ENCODE measurements around the gene STK32B.

The STK32B gene

DNA sequence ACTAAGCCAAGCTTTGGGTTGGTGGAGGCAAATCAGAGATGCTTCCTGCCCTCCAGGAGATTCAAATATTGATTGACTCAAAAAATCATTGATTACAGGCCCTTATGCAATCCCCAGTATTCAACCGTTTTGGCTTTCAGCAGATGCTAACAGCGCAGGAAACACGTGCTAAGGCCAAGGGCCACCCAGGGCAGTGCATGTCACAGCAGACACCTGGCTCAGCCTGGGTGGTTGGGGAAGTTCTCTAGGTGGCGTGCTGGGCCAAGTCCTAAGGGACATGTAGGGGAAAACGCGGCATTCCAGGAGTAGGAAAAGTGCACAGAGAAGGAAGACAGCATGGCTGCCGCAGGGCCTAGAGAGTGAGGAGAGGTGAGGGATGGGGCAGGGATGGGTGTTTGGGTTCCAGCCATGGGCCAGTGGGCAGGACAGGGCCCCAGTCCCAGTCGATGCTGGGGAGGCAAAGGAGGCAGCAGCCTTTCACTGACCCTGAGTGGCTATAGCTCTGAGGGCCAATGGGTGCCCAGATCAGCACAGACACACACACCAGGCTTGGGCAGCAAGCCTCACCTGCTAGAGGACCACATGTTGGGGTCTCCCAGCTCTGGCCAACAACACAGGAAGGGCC lies 418.0 kb downstream of the STK32B start:
- DNase-seq (ENCODE audit: low read depth in 2 of 2) = no peak

DNA sequence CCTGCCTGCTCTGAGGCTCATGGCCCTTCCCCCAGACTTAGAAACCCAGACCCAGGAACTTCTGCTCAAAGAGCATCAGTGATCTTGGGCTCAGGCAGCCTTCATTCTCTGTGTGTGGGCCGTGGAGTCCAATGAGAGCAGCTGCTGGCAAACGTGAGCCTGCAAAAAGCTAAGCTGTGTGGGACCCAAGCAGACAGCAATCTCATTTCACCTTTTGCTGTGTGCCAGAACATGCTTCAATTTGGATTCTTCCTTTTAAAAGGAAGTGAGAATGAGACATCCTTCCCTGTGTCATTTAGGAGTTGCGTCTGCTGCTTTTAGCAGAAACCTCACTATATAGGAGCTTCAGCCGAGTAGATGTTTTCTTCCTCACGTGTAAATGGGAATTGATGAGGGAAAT lies 418.6 kb downstream of the STK32B start:
- no peak for DNase-seq (ENCODE audit: low read depth in 2 of 2)

DNA sequence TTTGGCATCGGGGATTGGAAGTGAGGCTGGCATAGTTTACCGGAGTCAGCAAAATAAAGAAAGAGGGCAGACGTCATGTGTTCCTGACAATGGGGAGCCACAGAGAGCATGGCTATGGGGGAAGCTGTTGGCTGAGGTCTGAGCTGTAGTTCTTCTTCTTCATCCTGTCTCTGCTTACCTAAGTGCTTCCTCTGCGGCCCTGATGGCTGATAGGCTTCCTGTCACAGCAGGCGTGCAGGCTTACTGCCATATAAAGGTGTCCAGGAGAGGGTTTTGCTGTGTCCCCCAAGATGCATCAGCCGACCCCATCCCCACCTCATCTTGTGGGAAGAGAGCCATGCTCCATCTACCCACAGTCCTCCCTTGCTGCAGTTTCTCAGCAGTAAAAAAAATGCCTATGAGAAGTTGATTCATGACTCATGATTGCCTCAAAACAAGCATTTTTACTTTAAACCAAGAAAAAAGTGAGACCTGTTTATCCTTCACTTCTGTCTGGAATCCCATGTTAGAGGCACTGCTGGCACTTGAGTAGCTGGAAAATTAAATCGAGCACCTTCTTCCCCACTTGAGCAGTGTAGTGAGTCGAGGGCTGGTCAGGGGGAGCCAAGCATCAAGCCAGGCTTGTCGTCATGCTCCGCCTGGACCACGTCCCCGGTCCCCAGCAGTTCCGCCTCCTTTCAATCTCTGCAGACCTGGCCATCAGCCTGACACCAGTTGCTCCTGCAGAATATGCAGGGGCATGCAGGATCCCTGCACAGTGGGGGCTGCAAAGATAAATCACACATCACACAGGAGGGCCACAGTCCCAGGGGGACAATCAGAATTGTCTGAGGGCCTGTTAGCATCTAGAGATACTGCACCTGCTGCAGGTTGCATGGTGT lies 419.3 kb downstream of the STK32B start:
- no peak for DNase-seq (ENCODE audit: low read depth in 2 of 2)

DNA sequence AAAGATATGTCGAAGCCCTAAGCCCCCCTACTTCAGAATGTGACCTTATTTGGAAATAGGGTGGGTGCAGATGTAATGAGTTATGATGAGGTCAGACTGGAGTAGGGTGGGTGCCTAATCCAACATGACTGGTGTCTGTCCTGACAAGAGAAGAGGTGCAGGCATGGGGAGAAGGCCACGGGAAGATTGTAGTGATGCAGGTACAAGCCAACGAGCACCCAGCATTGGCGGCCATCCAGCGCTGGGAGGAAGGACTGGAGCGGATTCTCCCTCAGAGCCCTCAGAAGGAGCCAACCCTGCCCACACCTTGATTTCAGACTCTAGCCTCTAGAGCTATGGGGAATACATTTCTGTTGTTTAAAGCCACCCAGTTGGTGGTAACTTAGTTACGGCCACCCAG lies 419.9 kb downstream of the STK32B start:
- DNase-seq (ENCODE audit: low read depth in 2 of 2) = no peak

DNA sequence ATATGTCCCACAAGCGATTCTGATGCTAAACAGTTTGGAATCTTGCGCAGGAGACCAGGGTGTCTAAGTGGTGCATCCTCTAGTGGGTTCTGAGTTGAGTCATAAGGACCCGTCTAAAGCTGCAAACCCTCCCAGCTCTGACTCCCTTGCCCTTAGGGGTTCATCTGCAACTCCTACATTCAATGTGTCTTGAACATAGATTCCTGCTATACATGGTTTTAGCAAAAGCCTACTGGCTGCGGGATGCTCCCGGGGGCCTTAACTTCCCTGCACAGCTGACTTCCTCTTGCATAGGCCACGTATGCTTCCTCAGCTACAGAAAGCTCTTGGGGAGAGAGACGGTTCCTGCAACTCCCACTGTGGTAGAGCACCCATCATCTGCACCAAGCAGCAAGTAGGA lies 420.4 kb downstream of the STK32B start:
- no peak for DNase-seq (ENCODE audit: low read depth in 2 of 2)

DNA sequence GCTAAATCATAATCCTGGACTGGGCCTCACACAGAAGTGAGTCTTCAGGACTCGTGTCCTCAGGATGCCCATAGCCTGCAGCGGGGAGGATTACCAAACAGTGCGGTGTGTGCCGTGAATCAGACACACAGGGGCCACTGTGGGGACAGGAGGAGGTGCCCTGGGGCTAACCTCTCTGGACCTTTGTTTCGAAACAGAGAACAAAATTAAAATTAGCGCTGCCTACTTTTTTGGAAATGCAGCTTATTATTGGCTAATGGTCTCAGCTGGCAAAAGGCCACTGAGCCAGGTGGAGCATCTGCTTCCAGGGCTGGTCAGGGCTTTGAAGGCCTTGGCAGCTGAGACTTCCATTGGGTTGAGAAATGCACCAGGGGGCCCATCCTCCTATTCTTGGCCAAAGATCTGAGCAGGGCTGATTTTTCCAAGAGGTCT lies 420.9 kb downstream of the STK32B start:
- no peak for DNase-seq (ENCODE audit: low read depth in 2 of 2)

DNA sequence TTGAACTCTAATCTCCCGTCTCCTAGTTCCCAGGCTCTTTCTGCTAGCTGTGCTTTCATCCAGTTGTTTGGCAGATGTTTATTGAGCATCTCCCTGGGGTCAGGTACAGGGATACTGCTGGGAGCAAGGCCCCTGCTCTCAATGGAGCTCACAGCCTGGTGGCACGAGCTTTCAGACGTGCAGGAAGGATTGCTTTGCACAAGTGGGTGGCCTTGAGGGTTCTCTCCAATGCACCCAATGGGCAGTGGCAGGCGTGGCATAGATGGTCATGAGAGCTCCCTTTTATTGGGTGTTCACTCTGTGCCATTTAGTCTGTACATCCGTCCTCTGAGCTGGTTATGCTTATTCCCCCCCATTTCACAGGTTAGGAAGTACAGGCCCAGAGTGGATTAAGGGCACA lies 421.8 kb downstream of the STK32B start:
- no peak for DNase-seq (ENCODE audit: low read depth in 2 of 2)

DNA sequence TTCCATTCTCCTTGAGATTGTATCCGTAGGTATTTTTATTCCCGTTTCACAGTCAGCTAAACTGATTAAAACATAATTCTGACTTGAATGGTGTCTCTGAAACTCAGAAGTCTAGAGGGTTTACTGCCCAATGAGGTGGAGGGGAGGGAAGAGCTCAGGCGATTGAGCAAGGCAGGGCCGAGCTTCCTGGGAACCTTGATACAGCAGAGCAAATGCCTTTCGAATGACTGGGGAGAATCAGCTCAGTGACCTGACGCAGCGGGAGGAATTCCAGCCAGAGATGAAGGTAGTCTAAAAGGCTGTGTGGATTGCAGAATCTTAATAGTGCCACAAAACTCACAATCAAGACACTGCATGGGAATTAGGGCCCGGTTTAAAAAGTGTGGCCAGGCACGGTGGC lies 423.5 kb downstream of the STK32B start:
- DNase-seq (ENCODE audit: low read depth in 2 of 2) = no peak

DNA sequence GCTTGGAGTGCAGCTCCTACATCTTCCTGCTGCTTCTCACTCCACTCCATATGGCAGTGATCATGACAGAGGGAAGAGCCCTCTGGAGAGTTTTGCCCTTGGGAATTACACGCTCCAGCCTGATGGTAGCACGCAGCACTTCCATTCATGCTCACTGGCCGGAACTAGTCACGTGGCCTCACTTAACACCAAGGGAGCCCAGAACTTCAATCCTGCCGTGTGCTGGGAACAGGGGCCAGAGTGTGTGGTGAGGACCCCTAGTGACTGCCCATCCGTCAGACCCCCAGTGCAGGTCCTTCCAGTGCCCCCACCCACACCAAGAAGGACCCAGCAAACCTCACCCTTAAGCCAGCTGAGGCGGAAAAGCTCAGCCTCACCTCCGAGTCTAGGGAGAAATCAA lies 426.3 kb downstream of the STK32B start:
- no peak for DNase-seq (ENCODE audit: low read depth in 2 of 2)

DNA sequence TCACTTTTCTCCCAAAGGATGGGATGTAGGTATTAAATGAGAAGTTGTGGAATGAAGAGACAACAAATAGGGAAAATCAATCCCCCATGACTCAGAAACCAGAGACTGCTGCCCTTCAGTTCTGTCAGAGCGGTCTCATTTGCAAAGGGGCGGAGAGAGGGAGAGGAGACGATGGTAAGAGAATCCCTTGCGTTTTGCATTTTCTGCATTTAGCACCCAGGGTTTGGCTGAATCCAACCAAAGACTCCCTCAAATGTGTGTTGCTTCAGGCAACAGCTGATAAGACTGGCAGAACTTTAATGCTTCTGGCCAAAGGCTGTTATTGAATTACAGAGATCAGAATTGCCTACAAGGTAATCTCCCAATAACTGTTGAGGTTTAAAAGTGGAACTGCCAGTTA lies 426.9 kb downstream of the STK32B start:
- DNase-seq (ENCODE audit: low read depth in 2 of 2) = no peak

DNA sequence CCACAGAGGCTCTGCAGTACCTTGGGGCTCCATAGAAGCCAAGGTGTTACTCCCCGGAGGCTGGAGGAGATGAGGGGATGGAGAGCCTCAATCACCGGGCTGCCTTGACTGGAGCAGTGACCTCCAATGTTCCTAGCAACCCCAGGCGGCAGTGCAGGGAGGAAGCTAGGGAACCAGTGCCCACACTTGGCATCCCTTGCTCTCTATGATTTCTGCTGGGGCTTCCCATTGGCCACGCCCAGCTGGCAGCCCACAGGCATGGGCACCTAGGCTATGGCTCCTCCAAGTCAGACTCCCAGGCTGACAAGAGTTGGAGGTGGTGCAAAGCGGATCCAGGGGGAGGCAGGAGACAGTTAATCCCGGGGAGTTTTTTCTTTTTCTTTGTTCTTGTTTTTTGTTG lies 427.4 kb downstream of the STK32B start:
- no peak for DNase-seq (ENCODE audit: low read depth in 2 of 2)

DNA sequence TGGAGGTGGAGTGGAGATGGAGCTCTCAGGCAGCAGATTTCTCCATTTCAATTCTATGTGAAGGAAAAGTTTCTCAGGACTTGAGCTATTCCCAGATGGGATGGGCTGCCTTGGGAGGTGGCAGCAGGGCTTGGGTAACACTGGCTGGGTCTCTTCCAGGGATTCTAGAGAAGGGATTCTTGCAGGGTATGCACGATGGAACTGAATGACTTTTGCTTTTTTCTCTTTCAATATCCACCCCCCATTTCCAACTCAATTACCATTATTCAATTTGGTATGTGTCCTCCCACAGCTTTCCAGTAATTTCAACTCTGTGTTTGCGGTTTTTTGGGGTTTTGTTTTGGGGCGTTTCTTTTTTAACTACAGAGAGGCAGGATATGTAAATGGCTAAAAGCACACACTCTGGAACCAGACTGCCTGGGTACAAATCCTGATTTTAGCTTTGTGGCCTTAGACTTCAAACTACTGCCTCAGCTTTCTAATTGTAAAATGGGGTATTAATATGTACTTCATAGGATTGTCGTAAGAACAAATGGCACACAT lies 428.3 kb downstream of the STK32B start:
- no peak for DNase-seq (ENCODE audit: low read depth in 2 of 2)

DNA sequence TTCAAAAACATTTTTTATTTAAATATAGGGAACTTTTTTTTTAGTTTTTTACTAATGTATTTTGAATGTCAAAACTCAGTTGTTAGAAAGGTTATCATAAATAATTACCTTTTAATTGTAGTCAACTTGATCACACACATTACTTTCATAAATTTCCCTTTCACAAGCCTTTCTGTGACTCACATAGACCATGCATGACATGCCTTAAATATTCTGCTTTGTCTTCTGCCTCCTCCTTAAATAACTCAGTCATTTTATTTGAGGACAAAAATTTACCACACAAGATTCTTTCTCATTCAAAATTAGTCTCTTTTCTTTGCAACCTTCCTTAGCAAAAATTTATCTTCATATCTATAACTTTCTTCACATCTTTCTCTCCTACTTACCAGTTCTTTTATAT lies 437.1 kb downstream of the STK32B start:
- no peak for DNase-seq (ENCODE audit: low read depth in 2 of 2)

DNA sequence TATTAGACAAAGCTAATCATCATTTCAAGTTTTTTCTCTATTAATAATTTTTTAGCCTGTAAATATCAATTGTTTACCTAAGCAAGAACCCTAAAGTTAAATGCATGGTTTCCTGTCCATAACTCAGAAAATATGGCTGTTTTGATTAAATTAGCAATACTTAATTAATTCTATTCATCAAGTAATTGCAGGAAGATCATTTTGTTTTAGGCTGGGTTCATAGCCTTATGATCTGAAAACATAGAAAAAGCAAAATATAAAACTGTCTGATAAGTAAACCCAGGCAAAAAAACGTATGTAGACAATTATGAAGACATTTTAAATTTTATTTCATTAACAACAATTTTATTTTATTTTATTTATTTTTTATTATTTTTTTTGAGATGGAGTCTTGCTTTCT lies 438.0 kb downstream of the STK32B start:
- DNase-seq (ENCODE audit: low read depth in 2 of 2) = no peak

DNA sequence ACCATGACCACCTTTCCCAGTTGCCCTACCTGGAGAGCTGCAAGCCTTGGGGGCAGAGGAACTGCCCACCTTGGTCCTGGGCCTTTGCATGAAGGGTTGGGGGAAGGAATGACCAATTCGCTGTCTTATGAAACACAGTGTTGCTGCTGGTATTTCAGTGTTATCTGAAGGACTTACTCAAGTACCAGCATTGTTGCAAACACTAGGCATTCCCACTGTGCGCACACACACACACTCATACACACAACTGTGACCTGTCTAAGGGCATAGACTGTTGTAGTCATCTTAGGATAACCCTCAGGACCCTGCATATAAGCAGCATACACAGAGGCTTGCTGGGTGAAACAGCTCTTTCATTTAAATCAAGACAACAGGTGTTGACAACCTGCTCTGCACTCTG lies 446.2 kb downstream of the STK32B start:
- no peak for DNase-seq (ENCODE audit: low read depth in 2 of 2)

DNA sequence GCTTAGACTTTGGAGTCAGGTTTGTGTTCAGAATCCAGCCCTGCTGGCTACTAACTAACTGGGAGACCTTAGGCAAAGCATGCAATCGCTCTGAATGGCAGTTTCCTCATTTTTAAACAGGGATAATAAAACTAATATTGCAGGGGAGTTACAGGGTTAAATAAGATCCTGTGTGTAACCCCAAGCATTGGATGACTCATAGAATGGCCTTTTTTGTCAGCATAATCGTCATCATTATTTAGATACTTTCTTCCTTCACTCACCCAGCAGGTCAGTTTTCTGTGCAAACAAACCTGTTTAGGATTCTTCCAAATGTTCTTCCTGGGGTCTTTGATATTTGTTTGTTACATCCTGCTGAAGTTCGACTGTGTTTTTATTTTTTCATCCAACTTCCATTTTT lies 448.9 kb downstream of the STK32B start:
- no peak for DNase-seq (ENCODE audit: low read depth in 2 of 2)

DNA sequence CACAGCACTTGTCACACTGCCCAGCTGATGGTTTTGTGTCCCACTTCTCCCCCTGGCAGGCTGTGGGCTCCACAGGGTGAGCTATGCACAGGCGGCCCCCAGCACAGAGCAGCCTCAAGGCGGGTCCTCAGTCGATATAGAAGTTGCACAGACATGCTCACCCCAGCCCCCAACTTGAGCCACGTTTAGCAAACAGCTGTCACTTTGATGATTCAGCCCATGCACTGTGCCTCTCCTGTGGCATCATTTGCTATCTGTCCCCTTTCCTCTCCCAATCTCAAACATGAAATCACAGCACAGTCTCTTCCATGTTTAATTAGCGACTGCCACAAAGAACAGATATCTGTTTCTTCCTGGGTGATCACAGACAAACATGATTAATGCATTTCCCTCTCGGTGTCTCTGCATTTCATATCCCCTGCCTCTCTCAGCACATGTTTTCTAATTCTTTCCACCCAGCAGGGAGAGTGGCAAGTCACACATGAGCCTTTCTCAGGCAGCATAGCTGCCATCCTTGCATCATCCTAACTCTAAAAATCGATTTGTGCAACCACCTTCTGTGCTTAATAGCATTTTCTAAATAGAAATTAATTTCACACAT lies 452.2 kb downstream of the STK32B start:
- DNase-seq (ENCODE audit: low read depth in 2 of 2) = no peak

DNA sequence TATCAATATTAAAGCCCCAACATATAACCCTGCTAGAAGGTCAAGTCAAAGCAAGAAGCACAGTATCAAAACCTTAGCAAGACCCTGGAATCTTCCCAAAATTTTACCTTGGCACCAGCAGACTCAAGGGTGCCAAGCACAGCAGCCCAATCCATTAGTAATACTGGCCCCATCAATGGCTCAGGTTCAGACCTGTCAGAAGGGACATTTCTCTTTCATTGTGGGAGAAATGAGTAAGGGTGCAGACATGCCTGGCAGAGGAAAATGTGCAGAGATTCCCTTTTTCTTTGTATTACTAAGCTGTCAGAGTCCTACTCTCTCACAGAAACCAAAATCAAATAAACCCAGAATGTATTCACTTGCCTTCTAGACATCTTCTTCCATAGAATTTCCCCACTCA lies 453.2 kb downstream of the STK32B start:
- no peak for DNase-seq (ENCODE audit: low read depth in 2 of 2)

DNA sequence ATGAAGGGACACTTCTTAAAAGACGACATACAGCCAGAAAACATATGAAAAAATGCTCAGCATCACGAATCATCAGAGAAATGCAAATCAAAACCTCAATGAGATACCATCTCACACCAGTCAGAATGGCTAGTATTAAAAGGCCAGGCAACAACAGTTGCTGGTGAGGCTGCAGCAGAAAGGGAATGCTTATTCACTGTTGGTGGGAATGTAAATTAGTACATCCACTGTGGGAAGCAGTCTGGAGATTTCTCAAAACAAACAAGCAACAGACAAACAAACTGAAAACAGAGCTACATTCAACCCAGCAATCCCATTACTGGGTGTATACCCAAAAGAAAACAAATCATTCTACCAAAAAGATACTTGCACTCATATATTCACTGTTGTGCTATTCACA lies 459.2 kb downstream of the STK32B start:
- no peak for DNase-seq (ENCODE audit: low read depth in 2 of 2)

DNA sequence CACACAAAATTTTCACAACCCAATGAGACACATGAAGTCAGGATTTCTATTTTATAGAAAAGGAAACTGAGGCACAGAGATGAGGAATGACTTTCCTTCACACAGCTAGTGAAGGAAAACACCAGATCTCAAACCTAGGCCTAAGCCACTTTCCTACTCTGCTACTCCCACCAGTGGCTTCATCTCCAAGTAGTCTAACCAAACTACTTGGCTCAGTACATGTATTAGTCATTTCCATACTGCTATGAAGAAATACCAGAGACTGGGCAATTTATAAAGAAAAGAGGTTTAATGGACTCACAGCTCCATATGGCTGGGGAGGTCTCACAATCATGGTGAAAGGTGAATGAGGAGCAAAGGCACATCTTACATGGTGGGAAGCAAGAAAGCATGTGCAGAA lies 460.5 kb downstream of the STK32B start:
- no peak for DNase-seq (ENCODE audit: low read depth in 2 of 2)

DNA sequence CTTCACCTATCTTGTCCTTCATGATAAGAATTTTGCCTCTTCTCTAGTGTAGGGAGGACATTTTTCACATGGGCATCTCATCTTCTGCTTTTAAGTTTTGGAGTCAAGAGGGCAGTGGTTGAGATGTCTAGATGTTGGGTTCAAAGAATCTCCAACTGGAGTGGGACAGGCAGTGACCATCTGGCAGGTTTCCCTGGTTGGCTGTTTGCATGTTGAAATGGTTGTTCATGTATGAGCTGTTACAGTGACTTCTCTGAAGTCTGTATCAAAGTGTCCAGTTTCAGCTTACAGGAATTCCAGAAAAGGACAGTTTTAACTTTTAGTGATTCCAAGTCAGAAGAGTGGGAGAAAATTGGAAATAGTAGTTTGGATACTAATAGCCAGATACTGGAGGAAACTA lies 464.4 kb downstream of the STK32B start:
- DNase-seq (ENCODE audit: low read depth in 2 of 2) = no peak

DNA sequence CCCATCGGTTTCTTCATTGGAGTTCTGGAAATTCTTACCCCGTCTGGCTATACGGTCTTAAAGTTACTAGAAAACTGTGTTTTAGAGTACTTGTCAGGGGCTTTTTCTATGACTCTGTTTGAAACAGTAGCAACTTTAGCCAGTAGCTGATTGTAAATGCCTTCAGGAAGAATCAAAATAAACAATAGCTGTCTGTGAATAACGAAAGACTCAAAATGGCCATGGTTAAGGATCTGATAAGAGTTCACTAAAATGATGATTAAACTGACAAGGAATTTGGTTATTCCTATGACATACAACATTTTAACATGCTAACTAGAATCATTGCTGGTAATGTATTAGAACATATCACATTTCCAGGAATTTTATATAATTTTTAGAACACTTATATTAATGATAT lies 466.1 kb downstream of the STK32B start:
- no peak for DNase-seq (ENCODE audit: low read depth in 2 of 2)
